Measurements from ENCODE around the gene C1QL2.

C1QL2 gene

DNA sequence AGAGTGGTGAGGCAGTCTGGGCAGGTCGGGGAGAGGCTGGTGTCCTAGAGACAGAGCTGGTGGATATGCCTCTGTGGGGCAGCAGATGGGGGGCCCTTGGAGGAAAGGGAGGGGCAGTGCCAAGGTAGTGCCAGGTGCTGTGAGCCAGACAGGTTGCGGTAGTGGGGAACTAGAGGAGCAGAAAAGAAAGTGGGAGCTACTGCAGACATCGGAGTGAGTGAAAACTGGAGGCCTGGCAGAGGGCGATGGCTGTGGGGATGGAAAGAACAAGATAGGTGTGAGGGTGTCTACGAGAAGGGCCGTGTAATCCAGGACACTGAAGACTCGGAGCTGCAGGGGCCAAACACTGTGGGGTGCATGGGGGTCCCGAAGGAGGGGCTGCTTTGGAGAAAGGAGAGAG, 21.7 kb downstream of the C1QL2 start:
- no peak for DNase-seq

DNA sequence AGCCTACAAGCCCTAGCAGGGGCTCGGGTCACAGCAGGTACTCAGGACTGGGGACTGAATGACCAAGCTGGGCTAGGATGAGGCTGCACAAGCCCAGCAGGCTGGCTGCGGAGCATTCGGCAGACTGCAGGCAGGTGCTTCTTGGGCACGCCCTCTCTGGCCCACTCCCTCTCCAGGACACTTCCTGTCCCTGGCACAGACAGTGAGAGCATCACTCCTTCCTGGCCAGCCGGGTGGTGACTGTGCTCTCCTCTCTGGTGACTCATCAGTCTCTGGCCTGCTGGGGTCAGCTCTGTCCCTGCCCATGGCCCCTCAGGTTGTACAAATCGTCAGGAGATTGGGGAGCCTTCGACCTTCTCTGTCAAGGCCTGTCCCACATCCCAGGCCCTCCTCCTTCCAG, 22.5 kb downstream of the C1QL2 start:
- DNase-seq = no peak

DNA sequence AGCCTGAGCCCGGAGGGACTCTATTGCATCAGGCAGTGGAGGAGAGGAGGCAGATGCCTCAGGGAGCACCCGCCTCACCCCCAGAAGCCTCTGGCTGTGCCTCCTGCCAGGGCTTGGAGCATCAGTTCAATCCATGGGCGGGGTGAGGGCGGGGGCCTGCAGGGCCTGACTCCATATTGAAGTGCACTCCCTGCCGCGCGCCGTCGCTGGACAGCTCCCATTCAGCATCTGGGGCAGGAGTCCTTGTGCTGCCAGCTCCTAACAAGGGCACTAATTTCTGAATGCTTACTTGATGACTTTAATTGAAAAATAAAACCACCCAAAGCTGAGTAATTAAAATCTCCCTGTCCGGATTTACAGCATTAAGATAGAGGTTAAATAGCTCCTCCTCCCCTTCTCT, 23.8 kb downstream of the C1QL2 start:
- DNase-seq = no peak

DNA sequence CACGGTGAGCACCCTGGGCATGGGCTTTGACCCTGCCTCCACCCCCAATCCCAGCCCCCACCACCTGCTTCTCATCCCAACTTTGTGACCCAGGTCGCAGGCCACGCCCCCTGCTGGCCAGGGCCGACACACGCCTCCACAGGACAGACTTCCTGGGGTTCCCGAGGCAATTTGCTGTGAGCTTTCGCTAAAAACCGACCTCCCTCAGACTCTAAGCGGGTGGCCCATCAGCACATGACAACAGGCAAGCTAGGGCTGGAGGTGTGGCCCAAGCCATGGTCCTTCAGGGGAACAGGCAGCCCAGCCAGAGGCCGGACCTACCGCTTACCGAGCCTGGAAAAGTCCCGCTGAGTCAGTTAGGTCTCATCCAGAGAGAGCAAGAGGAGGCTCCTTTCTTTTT, 31.9 kb downstream of the C1QL2 start:
- peak; percentile 59 for DNase-seq

DNA sequence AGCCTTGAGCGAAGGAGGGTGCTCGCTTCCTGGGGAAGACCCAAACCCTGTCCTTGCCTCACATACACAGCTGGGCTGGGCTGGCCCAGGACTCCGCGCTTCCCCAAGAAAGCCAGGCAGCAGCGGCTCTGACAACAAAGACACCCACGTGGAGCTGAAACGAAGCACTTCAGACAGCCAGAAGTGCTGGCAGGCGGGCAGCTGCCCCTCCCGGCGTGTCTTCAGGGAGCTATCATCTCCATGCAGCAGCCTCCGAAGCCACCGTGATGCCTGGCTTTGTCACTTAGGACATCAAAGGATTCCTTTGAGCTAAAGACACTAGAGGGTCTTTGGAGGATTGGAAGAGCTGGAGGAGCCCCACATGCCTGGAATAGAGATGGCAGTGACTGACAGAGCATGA, 35.2 kb downstream of the C1QL2 start:
- DNase-seq = no peak

DNA sequence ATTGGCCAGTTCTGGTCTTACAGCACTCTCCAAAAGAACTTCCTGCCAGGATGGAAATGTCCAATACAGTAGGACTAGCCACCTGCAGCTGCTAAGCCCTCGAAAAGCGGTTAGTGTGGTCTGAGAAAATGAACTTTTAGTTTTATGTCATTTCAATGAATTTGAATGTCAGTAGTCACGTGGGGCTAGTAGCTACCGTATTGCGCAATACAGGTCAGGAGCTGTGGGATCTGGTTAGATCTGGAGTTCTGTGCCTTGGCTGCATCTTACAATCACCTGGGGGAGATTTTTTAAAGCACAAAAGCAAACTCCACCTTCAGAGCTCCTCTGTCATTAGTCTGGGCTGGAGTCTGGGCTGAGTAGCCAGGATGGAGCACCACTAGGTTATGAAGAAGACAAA, 35.9 kb downstream of the C1QL2 start:
- DNase-seq = no peak

DNA sequence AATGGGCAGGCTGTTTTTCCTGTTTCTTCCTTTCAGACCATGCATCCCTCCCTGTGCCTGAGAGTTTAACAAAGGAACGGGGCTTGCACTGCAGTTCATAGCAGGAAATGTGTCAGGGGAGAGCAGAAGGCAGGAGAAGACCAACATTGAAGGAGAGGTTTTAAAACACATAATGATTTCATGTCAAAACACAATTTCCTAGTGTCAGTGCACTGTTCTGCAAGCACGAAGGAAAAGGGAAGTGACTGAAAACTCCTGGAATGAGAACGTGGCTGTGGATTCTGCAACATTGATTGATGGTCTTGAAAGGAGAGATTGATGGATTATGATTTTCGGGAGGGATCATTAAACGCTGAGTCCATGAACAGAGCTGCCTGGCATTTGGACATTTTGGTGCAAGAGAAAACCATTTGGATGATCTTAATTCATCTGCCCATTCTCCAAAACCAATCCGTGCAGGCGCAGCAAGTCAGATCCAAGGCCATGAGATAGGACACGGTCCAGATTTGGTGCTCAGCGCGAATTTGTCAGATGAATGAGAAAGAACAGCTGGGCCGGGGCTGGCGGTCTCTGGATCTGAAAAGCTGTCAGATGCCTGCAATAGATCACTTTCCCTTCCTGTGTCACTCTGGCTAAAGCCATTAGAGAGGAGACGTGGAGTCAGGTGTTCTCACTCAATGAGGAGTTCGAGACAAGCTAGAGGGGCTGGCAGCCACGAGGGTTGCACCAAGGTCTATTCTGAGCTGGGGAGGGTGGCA, 38.4 kb downstream of the C1QL2 start:
- DNase-seq = no peak

DNA sequence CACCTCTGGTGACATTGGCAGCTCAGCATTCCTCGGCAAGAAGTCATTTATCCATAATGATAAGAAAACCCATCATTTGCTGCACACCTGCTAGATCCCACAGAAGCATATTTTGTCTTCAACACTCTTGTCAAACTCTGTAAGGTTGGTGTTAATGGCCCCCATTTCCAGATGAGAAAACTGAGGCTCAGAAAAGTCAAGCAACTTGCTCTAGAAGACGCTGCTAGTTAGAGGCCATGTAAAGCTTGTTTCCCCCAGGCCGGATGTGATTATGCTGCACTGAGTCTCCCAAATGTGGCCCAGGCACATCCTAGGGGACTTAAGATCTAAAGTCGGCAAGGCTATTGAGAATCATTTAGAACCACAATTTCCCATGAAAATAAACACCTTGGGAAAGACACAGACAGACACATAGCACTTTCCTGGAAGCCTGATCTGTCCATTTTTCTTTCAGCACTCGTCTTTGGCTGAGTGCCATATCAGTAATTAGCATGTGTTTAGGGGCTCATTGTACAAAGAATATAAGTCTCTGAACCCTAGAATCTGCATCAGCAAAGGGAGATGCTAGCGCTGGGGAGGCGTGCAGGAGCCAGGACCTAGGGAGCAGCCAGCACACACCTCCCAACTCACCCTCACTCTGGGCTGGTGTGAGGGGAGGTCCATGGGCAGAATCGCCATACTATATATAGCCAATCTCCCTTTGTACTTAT, 39.3 kb downstream of the C1QL2 start:
- DNase-seq = peak; percentile 47

DNA sequence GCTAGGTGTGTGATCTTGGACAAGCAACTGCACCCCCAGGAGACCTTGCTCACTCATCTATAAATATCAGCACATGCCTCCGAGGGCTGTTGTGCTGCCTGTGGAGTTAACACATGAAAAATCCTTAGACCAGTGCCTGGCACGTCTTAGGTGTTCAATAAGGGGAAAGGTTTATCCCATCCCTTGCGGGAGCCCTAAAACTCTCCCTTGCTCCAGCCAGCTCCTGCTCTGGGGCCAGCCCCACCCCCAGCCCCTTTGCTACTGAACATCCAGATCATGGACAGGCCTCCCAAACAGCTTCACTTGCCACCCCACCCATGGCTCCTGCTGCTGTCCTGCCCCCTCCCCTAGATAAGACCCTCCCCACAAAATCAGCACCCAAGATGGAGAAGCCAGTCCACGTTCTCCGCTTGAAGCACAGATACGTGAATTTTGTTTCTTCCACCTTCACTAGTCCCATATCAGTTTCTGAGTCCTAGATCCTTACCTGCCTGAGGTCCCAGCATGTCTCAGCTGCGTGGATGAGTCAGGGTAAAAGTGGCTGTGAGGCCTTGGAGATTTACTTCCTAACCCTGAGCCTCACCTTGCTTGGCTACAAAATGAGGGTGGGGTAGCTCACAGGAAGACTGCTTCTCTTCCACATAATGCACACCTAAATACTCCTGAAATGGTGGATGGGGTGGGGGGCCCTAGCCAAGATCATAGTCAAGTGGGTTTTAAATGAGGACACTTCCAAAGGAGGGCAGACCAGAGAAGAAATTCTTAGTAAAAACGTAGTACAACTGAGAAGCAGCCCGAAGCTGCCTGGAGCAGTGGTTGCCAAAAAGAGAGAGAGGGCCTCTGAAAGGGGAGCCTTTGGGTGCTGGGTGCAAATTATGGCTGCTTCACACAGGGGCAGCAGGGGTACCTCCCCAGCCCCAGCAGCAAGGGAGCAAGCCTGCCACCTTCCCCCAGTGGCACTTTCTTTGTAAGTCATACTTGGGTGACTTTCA, 40.4 kb downstream of the C1QL2 start:
- DNase-seq = no peak

DNA sequence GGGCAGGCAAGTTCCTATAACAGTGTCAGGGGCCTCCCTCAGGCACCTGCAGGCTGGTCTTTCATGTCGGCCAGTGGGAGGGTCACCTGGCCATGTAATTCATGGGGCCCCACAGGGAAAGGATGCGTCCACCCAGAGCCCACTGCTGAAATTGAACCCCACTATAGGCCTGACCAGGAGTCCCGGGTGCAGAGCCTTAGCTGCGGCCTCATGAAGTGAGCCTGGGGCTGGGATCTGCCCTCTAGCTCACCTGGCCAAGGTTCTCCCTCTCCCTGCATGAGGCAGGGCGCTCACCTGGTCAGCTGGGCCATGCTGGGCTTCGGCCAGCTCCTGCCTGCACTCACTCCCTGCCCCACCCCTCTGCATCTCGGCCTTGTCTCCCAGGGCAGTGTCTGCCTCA, 41.1 kb downstream of the C1QL2 start:
- DNase-seq = no peak

DNA sequence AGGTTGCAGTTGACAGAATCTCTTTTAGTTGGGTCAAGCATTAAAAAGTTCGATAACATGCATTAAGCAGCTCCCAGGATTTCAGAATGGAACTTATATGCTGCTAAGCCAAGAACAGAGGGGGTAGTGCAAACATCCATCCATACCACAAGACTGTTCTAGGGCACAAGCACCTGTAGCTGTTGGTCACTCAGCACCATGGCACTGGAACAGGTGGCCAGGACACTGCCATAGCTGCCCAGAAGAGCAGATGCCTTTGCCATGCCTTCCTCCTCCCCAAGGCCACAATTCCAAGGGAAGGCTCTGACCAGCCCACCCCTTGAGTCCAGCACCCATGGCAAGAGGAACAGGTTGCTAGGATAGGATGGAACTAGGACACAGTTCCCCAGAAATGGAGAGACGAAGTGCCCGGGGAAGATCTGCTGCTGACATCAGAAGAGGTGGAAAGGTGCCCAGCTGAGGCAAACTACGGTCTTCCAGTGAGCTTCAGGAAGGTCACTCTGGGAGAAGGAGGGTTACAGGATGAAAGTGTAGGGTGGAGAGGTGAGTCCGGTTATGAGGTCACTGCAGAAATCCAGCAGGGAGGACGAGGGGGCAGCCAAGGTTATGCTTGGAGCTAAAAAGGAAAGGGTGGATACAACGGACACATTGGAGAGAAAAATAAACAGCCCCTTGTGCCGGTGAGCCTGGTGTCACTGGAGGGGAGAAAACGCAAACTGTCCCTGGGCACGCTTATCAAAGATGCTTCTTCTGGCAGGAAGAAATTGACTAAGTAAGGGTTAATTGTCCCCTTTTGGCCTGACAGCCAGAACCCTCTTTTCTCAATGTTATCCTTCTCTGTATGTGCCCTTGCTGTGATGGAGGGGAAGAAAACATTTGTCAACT, 41.9 kb downstream of the C1QL2 start:
- no peak for DNase-seq

DNA sequence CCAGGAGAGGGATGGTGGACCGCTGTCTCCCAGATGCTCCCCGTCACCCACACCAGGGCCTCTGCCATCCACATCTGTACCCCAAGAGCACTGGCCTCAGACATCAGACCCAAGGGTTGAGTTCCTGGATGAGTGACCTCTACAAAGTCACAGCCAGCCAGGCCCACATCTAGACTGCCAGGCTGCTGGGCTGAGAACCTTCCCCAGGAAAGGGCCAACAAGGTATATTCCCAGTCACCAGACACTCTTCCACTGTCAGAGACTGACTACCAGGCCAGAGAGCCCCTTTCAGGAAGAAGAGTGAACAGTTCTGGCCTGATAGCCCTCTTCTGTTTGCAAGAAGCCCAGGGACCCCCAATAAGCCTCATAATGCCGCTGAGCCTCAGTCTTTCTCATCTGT, 44.3 kb downstream of the C1QL2 start:
- no peak for DNase-seq

DNA sequence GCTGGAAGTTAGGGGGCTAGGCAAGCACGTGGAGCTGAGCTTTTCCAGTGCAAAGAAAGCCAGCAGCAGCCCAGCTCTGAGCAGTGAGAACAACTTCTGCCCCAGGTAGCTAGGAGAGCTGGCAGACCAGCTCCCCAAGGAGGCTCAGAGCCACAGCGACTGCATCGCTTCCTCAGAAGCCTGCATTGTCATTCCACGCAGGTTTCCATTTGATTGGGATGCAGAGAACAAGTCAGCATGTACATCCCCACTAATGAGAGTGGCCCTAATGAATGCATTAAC, 45.1 kb downstream of the C1QL2 start:
- no peak for DNase-seq

DNA sequence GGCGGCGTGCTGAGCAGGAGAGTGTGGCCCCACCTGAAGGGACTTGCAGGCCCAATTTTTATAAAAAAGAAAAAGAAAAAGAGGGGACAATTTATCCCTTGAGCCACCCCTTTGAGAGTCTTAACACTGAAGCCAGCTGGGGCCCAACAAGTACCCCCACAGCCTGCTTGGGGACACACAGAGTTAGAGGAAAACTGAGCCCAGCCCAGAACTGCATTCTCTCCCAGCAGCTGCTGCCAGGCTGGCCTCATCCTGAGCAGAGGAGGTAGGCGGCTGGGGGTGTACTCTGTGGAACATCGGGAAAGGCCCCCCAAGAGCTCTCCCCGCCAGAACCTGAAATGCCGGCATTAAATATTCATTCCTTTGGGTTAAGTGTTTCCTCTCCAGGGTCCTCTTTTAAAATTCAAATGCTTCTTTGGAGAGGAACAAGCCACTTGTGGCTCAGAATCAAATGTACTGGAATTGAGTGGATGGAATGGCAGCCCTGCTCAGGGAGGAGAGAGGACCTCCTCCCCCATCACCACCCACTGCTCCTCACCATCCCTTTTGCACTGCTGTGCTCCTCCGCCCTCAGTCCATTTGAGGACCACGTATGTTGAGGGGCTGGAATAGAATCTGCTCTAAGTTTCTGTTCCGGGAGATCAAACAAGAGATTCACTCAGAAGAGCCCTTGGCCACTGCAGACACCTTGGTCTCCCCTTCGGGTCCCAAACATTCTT, 45.6 kb downstream of the C1QL2 start:
- no peak for DNase-seq

DNA sequence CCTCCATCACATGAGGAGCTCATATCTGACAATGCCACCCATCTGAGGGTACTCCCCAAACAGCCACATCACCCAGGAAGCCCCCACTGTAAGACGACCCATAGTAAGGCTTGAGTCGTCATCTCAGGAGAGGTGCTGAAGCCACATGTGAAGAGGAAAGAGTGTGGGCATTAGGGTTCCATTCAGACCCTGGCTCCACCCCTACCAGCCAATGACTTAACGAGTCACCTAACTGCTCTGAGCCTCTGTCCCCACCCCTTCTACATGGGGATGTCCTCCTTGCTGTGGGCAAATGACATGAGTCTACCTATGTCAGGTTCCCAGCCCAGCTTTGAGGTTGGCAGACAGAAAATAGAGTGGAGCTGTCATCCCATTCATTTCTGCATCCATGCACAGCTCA, 46.3 kb downstream of the C1QL2 start:
- no peak for DNase-seq

DNA sequence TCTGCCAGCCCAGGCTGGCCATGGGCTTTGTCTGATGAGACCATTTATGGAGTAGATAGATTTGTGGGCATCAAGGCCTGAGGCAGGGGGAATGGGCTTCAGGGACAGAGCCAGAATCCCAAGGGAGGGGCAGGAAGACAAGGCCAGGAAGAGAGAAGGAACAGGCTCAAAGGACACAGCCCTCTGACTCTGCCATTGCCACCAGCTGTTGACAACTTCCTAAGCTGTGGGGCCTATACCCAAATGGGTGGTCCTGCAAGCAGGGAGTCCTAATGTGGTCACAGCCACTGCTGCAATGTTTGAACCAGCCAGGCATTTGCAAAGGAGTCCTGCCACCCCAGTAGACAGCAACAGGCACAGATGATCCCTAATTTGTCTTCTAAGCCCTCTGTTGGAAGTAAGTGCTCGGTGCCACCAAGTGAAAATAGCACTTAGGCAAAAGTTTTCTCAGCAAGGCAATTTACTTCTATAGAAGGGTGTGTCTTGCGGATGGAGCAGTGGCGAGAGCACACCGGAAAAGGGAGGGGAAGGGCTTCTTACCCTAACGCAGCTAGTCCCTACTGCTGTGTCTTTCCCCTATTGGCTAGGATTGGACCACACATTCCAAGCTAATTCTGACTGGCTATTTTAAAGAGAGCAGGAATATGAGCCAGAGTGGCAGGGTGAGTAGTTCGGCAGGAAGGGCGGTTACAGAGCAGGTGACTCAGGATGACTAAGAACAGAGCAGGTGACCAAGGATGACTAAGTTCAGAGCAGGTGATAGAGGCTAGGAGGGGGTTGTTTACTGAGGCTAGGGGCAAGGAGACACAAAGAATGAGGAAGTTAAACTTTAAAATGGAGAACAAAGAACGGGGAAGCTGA, 47.2 kb downstream of the C1QL2 start:
- DNase-seq = no peak

DNA sequence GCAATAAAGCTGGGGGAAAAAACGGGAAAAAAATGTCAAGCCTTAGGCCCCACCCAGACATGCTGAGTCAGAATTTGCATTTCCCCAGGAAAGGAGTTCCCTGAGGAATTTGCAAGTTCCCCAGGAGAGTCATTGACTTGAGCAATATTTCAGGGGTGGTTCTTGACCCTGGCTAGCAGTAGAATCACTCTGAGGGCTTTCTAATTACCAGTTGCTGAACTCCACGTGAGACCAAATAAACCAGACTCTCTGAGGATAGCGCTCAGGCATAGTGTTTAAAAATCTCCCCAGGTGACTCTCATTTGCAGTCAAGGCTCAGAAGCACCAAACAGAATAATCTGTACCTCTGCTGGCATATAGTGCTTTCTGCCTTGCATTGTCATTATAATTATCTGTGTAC, 48.7 kb downstream of the C1QL2 start:
- no peak for DNase-seq

DNA sequence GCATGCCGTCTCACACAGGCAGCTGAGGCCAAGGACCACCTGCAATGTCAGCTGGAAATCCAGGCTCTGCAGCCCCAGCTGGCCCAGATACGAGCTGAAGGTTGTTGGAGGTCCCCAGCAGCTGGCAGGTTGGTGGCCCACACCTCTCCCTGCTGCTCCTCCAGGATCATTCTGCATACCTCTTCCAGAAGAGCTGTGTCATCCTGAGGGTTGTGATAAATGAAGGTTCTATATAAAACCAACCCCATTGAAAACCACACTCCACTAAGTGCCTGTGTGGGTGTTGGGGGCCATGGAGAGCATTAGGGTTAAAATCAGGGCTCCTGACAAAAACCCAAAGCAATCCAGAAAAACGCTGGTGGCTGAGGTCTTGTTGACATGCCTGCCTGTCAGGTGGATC, 50.4 kb downstream of the C1QL2 start:
- DNase-seq = no peak

DNA sequence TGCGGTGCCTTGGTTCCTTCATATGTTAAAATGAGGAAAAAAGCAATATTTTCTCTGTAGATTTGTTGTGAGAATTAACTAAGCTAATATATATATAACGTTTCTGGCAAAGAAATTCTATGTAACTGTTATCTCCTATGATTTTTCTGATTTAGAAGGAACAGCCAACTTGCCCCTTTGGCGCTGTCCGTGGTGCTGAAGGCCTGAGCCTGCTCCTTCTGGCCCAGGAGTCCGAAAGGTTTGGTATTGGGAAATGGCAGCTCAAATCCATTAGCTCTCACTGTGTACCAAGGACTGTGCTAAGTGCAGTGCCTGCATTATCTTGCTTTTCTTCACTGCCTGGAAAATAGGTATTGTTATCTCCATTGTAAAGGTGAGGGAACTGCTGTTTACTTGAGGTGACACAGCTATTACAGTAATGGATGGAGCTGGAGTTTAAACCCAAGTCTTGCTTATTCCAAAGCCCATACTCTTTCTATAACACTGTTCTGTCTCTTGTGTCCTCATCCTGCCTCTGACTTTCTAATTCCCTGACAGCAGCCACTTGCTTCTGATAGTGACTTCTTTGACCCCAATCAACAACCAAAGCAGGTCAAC, 52.2 kb downstream of the C1QL2 start:
- peak; percentile 78 for DNase-seq
